Stimulated activated CD4-positive, alpha-beta T cell treated with anti-CD3 and anti-CD28 coated beads, Interleukin-1b, Interleukin-23, amount 100 ng/mL, for 24 hours (primary cell): ENCODE results near the gene AGPAT2.

Experiments
- DNase-seq, 4 experiments: peaks; one replicate each; pipeline ENCODE4 v3.0.0-alpha.2; 2020; ENCODE audit warnings: low read depth in 4 of 4, low spot score in 1 of 4

AGPAT2 gene

DNA sequence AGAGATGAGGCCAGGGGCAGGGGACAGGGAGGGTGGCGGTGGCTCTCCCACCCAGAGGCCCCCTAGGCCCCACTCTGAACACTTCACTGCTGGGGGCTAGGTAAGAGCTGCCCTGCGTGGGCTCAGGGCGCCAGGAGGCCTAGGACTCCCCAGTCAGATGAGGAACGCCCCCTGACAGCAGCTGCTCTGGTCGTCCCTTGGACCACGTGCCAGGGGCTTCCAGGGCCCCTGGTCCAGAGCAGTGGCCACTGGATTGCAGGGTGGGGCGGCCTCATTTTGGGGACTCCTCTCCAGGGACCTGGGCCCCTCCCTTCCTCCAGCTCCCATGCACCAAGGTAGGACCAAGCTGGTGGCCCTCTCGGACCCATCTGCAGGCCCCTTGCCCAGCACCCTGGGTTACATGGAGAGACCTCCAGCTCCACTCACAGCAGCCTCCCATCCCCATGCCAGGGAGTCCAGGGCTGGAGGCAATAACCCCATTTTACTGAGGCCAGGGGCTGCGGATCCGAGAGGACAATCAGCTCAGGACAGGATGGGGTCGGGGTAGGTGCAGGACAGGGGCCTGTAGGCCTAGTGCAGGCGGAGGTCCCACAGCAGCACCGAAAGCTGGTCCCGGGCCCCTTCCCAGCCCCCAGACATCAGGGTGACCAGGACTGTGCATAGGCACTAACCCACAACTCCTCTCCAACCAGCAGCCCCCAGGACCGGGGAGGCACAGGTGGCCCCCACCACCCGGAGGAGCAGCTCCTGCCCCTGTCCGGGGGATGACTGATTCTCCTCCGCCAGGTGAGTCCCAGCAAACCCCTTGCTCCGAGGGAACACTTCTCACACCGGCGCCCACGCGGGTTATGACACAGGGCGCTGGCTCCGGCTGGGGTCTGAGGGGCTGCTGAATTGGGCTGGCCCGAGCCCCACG lies 23.0 kb downstream of the AGPAT2 start:
- no peak for DNase-seq

DNA sequence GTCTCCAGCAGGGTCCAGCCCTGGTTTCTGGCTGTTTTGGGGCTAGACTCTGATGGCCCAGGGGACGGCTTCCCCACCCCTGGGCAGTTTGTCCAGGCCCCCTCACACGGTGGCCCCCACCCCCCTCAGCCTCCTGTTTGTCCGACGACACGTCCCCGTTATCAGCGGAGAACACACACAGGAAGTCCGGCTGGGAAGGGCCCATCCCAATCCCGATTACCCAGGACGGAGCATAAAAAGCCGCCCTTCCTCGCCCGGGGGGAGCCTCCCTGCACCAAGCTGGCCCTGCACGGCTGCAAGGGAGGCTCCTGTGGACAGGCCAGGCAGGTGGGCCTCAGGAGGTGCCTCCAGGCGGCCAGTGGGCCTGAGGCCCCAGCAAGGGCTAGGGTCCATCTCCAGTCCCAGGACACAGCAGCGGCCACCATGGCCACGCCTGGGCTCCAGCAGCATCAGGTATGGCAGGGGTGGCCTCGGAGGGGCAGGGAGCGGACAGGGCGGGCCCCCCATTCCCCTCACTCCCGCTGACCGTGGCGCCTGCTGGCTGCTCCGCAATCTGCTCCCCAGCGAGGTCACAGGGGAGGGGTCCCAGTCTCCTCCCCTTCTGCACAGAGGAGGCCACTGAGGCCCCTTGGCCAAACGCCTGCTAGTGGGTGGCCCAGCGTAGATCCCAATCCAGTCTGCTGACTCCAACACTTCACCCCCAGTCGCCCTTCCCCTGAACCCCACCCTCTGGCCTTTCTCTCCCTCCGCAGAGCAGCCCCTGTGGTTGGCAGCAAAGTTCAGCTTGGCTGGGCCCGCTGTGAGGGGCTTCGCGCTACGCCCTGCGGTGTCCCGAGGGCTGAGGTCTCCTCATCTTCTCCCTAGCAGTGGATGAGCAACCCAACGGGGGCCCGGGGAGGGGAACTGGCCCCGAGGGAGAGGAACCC lies 24.3 kb downstream of the AGPAT2 start, which contains the start of gene EGFL7:
Gene EGFL7, plus strand, starts transcription at position 261 of the 926 bp plus-strand sequence. CDS start 5,367 bp downstream, outside the sequence.
- no peak for DNase-seq

DNA sequence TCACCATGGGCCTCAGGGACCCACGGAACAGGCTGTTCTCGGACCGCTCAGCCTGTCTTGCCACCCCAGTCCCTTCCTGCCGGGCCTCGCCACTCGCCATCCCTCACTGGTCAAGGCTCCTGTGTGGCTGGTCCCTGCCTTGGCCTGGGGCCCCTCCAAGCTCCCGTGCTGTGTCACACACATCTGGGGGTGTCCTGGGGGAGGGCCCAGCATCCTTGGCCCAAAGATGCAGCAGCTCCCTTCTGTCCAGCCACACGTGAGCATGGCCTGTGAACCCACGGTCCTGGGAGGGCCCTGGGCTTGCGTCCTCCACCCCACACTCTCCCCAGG lies 25.0 kb downstream of the AGPAT2 start:
- no peak for DNase-seq

DNA sequence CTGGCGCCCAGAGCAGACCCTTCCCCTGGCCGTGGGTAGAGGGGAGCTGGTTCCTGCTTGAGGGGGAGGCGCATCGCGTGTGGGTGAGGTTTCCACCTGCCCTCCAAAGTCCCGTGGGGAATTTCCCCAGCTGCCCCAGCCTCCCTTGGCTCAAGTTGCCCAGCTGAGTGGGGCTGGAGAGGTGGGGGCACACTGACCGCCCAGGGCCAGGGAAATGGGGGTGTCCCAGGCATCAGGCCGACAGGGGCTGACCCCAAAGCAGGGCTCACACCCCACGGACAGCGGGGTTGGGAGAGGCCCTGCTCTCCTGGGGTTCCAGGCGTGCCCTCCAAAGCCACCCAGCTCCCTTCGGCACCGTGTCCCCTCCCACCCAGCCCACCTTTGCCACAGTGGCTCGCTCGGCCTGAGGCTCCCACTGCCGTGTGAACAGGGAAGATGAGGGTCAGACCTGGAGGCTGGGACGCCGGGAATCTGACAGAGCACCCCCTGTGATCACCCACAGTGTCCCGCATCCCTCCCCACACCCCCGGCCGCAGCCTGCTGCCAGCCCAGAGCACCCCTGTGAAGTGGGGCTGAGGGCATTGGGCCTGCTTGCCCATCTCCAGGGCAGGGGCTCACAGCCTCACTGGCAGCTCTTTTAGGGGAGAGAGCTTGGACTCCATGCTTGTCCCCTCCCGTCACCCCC lies 25.5 kb downstream of the AGPAT2 start:
- no peak for DNase-seq

DNA sequence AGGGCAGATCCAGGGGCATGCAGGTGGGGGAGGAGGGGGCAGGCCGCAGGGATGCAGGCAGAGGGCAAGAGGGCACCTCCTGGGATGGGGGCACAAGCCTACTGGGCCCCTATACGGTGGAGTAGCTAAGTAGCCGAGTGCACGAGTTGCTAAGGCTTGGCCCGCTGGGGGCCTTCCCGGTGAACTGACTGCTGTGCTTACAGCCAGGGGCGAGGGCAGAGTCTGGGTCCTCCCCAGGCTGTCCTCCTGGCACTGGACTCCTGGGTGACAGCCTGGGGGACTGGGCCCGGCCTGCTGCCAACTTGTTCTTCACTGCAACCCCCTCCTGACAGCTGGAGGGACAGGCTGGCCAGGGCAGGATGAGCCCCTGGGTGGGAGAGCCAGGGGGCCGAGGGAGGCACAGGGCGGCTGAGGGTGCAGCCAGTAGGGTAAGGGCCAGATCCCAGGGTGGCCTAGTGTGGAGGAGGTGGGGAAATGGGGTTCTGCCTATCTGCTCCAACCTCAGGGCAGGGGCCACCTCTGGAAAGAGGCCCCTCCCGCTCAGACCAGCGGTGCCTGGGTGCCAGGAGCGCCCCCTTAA lies 26.2 kb downstream of the AGPAT2 start:
- no peak for DNase-seq

DNA sequence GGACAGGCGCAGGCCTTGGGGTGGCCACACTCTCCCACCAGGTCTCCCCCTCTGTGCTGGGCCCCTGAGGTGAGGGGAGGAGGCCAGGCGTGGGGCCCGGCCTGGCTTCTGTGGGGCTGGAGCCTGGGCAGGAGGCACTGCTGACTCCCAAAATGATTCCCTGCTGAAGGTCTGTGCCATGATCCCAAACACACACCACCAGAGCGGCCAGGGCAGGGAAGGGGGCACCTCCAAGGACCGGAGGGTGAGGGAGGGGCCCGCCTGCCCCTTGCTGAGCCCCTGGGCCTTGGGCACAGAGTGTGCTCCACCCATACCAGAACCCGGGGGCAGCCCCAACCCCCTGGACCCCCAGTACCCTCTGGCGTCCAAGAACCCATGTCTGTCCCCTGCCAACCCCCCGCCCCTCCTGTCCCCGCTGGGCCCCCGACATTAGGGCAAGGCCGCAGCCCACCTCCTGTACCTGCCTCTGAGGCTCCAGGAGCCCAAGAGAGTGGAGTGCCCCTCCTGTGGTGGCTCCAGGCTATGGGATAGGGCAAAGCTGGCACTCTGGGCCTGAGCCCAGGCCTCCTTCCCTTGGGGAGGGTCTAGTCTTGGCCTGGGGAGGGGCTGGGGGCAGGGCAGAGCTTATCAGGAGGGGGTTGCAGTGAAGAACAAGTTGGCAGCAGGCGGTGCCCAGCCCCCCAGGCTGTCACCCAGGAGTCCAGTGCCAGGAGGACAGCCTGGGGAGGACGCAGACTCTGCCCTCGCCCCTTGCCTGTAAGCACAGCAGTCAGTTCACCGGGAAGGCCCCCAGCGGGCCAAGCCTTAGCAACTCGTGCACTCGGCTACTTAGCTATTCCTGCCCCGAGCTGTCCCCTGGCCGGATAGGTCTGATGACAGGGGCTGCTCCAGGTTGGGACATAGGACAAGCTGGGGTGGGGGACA lies 27.1 kb downstream of the AGPAT2 start:
- DNase-seq = no peak

DNA sequence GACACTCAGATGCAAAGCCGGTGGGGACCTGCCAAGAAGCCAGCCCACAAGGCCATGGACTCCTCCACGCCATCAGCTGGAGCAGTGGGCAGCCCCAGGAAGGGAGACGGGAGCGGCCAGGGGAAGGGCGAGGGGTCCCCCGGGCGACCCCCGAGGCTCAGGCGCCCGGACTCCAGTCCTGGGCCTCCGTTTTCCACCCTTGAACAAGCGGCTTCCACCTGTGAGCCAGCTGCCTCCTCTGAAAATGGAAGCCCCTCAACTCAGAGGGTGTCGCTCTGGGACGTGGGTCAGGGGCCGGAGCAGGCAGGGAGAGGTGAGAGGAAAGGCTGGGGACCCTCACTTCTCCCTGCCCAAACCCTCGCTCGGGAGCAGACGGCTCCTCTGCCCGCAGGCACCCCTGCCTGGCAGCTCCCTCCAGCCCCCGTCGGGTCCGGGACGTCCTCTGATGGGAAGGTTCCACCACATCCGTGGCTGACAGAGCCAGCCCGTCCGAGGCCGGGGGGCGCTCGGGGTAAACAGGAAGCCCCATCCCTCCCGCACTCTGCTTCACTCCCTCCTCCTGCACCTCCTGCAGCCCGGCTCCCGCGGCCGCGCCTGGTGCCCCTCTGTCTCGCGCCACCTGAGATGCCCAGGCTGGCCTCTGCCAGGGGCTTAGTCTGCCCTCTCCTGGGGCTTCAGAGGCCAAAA lies 28.3 kb downstream of the AGPAT2 start:
- DNase-seq = no peak

DNA sequence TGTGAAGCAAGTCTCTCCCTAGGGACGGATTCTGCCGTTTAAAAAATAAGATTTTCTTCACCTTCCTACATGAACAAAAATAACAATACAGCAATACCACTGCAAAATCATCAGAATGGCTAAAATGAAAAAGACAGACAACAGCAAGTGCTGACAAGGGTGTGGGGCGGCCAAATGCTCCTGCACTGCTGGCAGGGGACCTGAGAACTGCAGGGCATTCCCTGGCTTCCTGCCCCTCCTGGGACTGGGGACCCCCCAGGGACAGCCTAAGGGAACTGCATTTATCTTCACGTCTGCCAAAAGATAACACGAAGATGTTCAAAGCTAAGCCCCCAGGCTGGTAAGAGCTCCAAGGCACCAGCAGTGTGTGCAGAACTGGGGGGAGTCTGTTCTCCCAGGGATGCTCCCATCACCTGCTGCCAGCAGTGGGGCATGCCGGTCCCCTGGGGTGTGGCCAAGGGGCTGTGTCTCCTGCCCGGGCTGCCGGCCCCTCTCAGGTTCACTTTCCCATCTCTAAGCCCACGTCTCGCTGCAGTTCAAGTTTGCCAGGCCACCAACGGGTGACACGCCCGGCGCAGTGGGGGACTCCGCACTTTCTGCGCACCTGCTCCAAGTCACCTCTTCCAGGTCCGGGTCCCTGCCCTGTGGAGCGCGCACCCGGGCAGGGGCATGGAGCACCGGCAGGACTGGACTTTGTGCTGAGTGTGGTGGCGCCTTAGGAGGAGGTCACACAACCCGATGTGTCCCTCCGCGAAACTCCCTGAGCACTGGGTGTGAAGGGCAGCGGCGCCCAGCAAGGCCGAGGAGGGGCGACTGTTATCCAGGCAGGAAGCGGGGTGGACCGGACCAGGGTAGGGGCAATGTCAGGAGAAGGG lies 29.0 kb downstream of the AGPAT2 start:
- no peak for DNase-seq

DNA sequence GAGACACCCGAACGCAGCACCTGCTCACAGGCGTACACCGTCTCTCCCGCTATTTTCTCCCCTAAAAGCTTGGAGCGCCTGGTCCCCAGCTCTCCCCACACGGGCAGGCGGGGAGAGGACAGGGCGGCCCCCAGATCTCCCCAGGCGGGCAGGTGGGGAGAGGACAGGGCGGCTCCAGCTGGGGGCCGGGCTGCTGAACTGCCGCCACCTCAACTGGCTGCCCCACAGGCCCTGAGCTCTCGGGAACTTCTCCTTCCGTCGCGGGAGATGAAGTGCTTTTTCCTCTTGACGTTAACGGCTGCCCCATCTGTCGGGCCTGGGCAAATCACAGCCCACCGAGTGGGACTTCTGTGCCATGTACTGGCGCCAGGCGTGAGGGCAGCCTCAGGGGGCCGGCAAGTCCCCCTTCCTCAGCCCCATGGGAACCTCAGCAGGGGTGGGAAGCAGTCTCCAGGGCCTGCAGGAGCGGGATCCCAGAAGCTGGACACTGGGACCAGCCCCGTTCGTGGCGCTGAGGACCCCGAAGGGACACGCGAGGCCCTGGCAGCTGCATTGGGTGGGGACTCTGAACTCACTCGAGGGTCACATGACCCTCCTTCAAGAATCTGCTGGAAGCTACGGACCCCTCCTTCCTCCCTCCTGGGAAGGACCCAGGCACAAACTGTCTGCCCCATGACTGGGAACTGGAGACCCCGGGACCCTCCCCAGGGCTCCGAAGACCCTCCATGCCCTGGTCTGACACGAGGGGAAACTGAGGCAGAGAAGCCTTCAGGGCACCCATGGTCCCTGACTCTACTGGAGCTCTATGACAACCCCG lies 30.3 kb downstream of the AGPAT2 start:
- DNase-seq = no peak

DNA sequence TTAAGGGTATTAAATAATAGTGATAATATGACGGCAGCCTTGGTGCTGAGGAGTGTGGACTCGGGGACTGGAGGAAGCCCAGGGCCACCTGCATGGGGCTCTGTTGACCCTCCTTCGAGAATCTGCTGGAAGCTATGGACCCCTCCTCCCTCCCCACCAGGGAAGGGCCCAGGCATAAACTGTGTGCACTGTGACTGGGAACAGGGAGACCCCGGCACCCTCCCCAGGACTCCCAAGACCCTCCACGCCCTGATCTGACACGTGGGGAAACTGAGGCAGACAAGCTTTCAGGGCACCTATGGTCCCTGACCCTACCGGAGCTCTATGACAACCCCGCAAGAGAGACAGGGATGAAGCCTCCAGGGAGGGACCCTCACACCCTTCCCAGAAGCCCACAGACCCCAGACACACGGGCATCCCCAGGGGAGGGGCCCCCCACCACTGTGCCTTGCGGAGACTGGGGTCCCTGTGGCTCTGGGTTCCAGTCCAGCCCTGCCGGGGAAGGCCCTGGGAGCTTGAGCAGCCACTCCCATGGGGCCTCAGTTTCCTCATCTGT lies 31.0 kb downstream of the AGPAT2 start:
- no peak for DNase-seq

DNA sequence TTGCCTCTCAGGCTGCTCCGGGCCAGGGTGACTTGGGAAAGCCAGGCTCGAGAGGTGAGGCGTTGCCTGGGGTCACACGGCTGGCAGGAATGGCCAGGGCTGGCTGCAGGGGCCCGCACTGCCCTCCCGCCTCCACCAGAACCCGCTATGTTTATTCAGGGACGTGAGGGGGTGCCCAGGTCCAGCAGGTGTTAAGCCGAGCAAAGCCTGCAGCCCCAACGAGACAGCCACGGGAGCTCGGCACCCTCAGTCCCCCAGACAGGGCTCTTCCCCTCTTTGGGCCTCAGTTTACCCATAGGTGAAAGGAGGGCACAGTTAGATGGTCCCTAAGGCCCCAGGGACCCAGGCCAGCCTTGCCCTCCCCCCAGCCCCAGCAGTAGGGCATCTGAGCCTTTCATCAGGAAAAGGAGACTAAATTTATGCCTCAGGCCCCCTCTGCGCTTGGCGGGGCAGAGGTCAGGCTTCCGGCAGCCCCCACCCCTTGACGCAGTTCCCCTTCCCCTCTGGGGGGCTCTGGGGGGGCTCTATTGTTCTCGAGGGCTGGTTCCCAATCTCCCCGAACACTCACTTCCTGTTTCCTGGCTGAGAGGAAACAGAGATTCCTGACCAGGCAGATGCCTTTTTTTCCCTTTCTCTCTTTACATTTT lies 31.6 kb downstream of the AGPAT2 start:
- no peak for DNase-seq

DNA sequence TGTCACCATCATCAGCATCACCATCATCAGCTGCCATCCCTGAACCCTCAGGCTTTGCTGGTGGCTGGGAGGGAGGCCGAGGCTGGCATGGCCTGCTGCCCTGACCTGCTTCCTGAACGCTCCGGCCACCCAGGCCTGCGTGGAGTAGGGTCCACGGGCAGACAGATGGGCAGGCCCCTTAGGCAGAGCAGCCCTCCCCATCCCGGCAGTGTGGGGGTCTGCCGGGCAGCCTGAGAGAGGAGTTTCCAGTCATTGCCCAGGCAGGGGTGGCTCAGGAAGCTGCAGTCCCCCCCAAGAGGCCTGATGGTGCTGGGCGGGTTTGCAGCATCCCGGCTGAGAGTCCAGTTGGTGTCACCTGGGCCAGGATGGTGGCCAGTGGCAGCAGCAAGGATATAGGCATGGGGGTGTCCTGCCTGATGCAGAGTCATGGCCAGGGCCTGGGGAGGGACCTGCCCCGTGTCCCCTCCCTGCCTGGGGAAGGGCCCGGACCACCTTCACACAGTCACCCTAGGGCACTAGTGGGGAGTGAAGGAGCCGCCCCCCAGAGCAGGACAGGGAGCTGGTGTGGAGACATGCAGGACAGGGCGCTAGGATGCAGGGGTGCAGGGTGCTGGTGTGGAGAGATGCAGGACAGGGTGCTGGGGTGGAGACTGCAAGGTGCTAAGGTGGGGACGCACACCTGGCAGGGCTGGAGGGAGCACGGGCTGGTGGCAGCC lies 32.3 kb downstream of the AGPAT2 start:
- DNase-seq = no peak

DNA sequence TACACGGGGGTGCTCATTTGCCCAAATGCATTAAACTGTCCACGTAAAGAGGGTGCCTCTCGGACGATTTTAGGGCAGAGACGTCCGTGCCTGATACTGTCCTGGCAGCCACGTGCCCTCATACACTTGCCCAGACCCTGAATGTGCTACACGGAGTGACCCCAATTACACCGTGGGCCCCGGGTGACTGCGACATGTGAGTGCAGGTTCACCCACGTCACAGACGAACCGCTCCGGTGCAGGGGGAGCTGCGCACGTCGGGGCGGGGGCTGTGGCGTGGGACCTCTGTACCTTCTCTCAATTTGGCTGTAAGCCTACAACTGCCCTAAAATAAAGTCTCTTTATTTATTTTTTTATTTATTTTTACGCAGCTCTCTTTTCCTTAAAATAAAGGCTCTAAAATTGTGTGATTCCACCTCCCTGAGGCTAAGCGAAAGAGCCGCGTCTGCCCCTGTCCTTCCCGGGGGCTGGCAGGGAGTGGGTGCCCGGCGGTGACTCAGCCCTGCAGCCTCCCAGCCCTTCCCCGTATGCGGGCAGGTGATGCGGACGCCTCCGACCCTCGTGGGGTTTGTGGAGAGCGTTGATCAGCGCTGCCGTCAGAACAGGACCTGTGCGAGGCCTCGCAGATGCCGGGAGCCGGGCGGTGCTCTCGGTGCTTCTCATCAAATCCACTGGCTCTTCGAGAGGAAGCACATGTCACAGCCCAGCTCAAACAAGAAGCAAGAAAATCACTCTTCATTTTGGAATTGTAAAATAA lies 33.8 kb downstream of the AGPAT2 start:
- DNase-seq = no peak

DNA sequence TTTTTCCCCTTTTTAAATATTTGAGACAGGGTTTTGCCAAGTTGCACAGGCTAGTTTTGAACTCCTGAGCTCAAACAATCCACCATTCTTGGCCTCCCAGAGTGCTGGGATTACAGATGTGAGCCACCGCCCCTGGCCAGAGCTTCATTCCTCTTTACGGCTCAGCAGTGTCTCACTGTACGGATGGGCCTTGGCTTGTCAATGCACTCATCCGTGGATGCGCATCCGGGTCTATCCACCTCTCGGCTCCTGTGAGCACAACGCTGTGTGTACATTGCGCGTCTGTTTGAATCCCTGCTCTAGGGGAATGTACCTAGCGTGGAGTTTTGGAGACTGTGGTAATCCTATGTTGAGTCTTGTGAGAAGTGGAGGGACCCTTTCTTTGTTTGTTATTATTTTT lies 35.4 kb downstream of the AGPAT2 start:
- DNase-seq = no peak

DNA sequence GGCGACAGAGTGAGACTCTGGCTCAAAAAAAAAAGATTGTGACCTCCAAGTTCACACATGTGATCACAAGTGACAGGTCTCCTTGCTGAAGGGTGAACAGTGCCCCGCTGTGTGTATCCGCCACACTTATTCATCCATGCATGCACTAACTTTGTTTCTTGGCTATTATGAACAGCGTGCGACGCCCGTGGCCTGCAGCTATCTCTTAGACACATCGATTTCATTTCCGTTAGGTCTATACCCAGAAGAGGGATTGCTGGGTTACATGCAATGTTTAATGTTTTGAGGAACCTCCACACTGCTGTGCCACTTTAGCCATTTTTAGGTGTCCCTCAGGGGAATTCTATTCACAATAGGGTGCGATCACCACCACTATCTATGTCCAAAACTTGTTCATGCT lies 36.6 kb downstream of the AGPAT2 start:
- no peak for DNase-seq
